OCI-LY7 (cell line): ENCODE measurements around the gene RAMP3.

Experiments used
- EZH2phosphoT487 ChIP-seq: fragments of 200-600 bp; sonication (generic); IDR thresholded peaks from 2 replicates; pipeline ENCODE4 v1.6.1; 2018; ENCODE audit warnings: low read depth, borderline replicate concordance, mild to moderate bottlenecking, mixed run types, antibody characterized with exemption, low read length, moderate library complexity, mixed read lengths
- TF ChIP-seq, protein P1 (sequence below): fragments of 200-600 bp; sonication (generic); conservative IDR thresholded peaks from 2 replicates; pipeline ENCODE4 v1.5.1; 2014; ENCODE audit warnings: mild to moderate bottlenecking, antibody characterized with exemption, low read length, moderate library complexity, mixed read lengths

DNA sequence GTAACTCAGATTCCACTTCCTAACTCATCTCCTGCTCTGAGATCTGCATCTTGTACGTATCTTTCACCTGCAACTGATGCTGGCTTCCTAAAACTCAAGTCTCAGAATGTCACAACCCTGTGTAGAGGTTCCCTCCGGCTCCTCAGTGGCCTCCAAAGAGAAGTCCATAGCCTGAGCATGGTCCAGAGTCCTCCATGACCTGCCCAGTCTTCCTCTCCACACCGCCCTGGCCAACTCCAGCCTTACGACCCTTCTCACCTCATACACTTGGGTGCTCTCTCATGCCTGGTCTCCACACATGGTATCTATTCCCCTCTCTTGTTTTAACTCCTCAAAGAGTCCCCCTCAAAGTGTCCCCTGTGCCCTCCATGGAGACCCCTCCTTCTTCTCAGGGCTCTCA lies 41.9 kb downstream of the RAMP3 start:
- TF ChIP-seq, protein P1, sequence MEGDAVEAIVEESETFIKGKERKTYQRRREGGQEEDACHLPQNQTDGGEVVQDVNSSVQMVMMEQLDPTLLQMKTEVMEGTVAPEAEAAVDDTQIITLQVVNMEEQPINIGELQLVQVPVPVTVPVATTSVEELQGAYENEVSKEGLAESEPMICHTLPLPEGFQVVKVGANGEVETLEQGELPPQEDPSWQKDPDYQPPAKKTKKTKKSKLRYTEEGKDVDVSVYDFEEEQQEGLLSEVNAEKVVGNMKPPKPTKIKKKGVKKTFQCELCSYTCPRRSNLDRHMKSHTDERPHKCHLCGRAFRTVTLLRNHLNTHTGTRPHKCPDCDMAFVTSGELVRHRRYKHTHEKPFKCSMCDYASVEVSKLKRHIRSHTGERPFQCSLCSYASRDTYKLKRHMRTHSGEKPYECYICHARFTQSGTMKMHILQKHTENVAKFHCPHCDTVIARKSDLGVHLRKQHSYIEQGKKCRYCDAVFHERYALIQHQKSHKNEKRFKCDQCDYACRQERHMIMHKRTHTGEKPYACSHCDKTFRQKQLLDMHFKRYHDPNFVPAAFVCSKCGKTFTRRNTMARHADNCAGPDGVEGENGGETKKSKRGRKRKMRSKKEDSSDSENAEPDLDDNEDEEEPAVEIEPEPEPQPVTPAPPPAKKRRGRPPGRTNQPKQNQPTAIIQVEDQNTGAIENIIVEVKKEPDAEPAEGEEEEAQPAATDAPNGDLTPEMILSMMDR, result no peak
- TF ChIP-seq EZH2phosphoT487, result no peak
